CD4-positive, alpha-beta T cell treated with Interleukin-12 subunit alpha and Interleukin-12 subunit beta, for 1 hour (primary cell): Measurements from ENCODE around the gene FXYD3.
A peak's percentile ranks its signal among the peaks of the same experiment; 100 is the strongest.

Source experiments
- DNase-seq: peaks from one replicate; pipeline ENCODE4 v3.0.0-alpha.2; 2020

FXYD3 gene

DNA sequence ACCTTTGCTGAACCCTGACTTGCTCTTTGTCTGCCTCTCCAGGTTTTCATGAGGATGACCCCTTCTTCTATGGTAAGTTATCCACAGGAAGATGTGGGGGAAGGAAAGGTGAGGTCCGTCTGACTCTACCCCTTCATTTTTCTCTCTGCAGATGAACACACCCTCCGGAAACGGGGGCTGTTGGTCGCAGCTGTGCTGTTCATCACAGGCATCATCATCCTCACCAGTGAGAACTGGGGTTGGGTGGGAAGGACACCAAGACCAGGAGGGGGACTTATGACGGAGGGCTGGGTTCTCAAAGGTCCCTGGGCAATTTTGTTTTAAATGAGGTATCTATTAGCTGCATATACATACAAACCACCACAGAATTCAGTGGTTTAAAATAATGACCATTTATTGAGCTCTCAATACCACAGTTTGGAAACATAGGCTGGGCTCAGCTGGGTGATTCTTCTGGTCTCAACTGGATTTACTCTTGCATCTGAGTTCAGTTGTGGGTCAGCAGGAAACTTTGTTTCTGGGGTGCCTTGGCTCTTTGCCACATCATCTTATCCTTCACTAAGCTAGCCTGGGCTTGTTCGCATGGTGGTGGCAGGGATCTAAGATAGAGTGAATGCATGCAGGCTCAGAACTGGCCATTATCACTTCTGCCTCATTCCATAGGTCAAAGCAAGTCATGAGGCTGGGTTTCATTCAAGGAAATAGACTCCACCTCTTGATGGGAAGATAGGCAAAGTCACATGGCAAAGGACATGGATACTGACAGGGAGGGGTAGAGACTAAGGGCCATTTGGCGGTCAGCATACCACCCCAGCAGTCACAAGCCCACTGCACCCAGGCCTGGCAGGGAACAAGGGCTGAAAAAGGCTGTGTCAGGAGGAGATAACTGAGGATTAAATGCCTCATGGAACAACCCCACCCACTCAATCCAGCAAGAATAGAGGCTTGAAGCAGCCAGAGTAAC lies 50.8 kb downstream of the FXYD3 start:
- no peak for DNase-seq

DNA sequence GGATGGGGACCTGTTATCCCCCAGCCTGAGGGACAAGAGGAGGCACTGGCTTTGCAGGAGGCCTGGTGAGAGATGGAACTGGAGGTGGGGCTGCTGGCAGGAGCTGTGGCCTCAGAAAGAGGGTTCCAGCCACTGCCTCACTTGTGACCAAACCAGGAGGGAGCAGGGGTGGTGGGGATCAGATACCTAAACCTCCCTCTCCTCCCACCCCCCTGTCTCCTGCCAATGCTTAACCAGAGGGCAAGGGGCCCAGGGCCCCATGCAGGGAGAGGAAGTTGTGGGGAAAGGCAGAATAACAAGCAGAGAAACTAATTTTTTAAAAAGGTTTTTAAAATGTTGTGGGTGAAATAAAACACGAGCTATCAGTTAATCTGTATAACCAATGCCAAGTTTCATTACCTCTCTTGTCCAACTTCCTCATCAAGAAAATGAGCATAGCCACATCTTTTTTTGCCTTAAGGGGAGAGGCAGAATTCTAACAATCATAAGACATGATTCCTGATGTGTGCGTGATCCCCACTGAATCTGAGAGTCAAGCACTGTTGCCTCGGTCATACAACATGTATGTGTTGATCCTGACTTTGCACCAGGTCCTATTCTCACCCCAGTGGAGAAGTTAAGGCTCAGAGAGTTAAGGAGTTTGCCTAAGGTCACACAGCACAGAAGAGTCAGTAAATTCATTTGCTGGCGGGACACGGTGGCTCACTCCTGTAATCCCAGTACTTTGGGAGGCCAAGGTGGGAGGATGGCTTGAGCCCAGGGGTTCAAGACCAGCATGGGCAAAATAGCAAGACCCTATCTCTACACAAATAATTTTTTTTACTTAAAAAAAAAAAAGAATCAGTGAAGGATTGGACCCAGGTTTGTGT lies 51.9 kb downstream of the FXYD3 start:
- DNase-seq = peak; percentile 20

DNA sequence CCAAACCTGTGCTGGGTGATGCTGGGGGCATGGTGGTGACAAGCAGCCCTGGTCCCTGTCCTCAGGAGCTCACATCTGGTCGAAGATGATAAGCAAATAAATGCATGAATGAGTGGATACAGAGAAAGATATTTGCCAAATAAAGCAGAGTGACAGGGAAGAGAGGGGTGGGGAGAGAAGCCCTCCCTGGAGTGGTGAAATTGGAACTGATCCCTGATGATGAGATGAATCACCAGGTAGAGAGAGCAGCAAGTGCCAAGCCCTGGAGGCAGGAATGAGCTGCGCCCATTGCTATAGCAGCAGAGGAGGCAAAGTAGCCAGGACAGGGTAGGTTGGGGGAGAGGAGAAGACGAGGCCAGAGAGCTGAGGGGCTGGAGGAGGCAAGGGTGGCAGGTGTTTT lies 52.6 kb downstream of the FXYD3 start:
- DNase-seq = no peak

DNA sequence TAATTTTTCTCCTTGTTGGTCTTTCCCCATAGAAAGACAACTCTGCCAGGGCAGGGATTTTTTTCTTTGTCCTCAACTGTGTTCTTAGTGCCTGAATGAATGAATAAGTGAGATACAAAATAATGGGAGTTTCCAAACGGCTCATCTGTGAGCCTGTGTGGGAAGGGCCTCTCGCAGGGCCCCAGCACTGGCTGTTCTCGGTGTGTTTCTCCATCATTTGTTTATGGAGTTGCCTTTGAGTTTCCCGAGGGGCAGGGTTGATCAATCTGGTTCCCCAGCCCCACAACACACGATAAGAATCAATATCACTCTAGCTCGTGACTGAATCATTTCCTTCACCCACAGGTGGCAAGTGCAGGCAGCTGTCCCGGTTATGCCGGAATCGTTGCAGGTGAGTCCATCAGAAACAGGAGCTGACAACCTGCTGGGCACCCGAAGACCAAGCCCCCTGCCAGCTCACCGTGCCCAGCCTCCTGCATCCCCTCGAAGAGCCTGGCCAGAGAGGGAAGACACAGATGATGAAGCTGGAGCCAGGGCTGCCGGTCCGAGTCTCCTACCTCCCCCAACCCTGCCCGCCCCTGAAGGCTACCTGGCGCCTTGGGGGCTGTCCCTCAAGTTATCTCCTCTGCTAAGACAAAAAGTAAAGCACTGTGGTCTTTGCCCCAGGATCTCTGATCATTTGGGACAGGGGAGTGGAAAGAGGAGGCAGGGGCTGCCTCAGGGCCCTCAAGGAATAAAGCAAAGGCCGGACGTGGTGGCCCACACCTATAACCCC lies 53.8 kb downstream of the FXYD3 start:
- DNase-seq = no peak

DNA sequence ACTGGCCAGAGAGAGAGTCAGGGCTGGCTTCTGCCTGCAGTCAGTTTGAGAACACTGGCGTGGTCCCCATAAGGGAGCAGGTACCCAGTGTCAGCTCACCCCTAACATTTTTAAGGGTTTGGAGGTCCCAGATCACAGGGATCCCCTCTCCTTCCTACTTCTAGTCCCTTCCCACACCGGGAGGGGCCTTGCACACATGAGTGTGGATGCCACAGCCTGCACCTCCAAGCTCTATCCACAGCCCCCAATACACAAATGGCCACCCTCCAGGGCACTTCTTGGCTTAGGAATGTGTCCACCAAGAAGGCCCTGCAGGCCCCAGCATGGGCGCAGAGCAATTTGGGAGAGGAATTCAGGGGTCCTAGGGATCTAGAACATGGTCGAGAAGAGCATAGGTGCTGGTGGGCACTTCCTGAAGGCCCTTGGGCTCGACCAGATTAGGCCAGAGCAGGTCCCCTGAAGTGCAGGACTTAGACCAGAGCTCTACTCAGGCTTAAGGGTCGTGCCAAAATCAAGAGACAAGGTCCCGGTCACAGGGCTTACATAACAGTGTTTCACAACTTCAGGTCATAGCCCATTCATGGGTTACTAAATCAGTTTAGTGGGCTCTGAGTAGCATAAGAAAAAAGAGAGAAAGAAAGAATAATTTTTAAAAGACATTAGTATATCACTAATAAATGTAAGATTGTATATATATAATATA lies 54.9 kb downstream of the FXYD3 start:
- no peak for DNase-seq

DNA sequence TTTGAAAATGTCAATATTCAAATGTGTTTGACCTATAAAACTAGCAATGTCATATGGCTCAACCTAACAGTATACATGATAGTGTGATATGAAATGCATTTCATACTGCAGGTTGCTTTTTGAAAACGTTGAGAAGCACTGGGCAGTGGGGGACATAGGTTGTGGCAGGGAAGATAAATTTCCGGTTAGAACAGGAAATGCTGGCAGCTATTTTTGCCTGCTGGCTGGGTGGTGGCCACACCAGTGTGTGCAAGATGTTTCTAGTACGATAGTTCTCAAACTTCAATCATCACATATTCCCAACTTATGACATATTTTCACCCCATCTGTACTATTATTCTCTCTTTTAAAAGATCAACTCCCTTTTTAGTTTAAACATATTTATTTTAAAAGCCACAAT lies 56.1 kb downstream of the FXYD3 start:
- DNase-seq = no peak
